ENCODE results near the gene CAMP.
"Not testable (repeated sequence)": the region's sequence is repeated elsewhere in the genome, so short reads cannot be mapped to it uniquely, and the experiment has no call there.

Gene CAMP

GRCh38 chr3:48222616-48223513 lies at the start of gene CAMP:
Gene CAMP, plus strand, starts transcription at chr3:48223495. Its CDS starts 17 bp downstream, at chr3:48223512.
- DNase-seq (ENCODE audit: low read depth): no peak

GRCh38 chr3:48178072-48178471 lies 45.2 kb upstream of the CAMP start:
- DNase-seq (ENCODE audit: low read depth): no peak

- DNase-seq (ENCODE audit: low read depth): no peak
Measured at GRCh38 chr3:48180021-48180420, 43.3 kb upstream of the CAMP start.

GRCh38 chr3:48180531-48181253 lies 42.6 kb upstream of the CAMP start:
- no peak for DNase-seq (ENCODE audit: low read depth)

- DNase-seq (ENCODE audit: low read depth): no peak
Measured at GRCh38 chr3:48184299-48184698, 39.0 kb upstream of the CAMP start.

- no peak for DNase-seq (ENCODE audit: low read depth)
Measured at GRCh38 chr3:48185129-48185528, 38.2 kb upstream of the CAMP start.

GRCh38 chr3:48186631-48187300 lies 36.5 kb upstream of the CAMP start:
- no peak for DNase-seq (ENCODE audit: low read depth)

GRCh38 chr3:48187301-48187578 lies 36.1 kb upstream of the CAMP start:
- no peak for DNase-seq (ENCODE audit: low read depth)

GRCh38 chr3:48187579-48188265 lies 35.6 kb upstream of the CAMP start:
- DNase-seq (ENCODE audit: low read depth): no peak

- peak; percentile 77 for DNase-seq (ENCODE audit: low read depth)
Measured at GRCh38 chr3:48188266-48189201, 34.8 kb upstream of the CAMP start, which contains the start of gene CDC25A. Gene CDC25A, minus strand, starts transcription at chr3:48188417. Its CDS starts 470 bp downstream, at chr3:48187947.

GRCh38 chr3:48189321-48189720 lies 34.0 kb upstream of the CAMP start:
- DNase-seq (ENCODE audit: low read depth): no peak

GRCh38 chr3:48190911-48191310 lies 32.4 kb upstream of the CAMP start:
- no peak for DNase-seq (ENCODE audit: low read depth)

- no peak for DNase-seq (ENCODE audit: low read depth)
Measured at GRCh38 chr3:48194446-48195071, 28.7 kb upstream of the CAMP start.

GRCh38 chr3:48196611-48197010 lies 26.7 kb upstream of the CAMP start:
- DNase-seq (ENCODE audit: low read depth): no peak

GRCh38 chr3:48199117-48199516 lies 24.2 kb upstream of the CAMP start:
- DNase-seq (ENCODE audit: low read depth): no peak

- no peak for DNase-seq (ENCODE audit: low read depth)
Measured at GRCh38 chr3:48202632-48203031, 20.7 kb upstream of the CAMP start.

GRCh38 chr3:48208076-48208475 lies 15.2 kb upstream of the CAMP start:
- no peak for DNase-seq (ENCODE audit: low read depth)

GRCh38 chr3:48209445-48209844 lies 13.8 kb upstream of the CAMP start:
- no peak for DNase-seq (ENCODE audit: low read depth)

GRCh38 chr3:48210534-48210933 lies 12.8 kb upstream of the CAMP start:
- DNase-seq (ENCODE audit: low read depth): not testable (repeated sequence)

- DNase-seq (ENCODE audit: low read depth): not testable (repeated sequence)
Measured at GRCh38 chr3:48211776-48212175, 11.5 kb upstream of the CAMP start.

- DNase-seq (ENCODE audit: low read depth): no peak
Measured at GRCh38 chr3:48214225-48214624, 9.1 kb upstream of the CAMP start.

All from stimulated activated CD8-positive, alpha-beta memory T cell treated with anti-CD3 and anti-CD28 coated beads, Interleukin-15, amount 100 ng/mL, for 1 hour (primary cell).